Measurements from ENCODE around the gene BMPER.

The BMPER gene

DNA sequence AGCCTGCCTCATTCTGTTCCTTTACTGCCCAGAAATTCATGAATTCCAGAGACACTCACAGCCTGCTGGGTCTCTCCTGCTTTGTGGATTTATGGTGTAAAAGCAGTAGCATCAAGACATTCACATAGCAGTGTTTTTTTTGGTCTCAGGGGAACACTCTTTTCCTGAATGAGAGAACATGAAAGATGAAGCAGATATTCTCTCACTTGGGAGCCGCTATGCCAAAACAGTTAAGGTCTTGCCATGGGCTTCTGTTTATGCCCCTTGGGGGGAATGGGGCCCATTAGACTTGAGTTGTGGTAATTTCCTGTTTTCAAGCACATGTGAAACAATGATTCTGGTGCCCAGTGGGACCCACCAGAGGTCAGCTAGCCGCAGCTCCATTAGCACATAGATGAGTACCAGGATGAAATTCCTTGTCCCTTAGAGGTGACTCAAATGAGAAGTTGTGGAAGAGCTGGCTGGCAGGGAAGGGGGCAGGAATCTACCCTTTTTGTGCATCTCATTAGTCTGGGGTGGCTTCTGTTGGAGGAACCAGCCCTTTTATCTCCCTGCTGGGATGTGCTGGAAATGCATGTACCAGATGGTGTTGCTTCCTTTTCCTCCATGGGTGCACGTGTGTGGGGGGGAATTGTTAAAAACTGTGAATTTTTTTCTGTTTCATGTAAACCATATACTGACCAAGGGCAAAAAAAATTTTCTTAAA, 13.3 kb downstream of the BMPER start:
- TF ChIP-seq, protein P1, sequence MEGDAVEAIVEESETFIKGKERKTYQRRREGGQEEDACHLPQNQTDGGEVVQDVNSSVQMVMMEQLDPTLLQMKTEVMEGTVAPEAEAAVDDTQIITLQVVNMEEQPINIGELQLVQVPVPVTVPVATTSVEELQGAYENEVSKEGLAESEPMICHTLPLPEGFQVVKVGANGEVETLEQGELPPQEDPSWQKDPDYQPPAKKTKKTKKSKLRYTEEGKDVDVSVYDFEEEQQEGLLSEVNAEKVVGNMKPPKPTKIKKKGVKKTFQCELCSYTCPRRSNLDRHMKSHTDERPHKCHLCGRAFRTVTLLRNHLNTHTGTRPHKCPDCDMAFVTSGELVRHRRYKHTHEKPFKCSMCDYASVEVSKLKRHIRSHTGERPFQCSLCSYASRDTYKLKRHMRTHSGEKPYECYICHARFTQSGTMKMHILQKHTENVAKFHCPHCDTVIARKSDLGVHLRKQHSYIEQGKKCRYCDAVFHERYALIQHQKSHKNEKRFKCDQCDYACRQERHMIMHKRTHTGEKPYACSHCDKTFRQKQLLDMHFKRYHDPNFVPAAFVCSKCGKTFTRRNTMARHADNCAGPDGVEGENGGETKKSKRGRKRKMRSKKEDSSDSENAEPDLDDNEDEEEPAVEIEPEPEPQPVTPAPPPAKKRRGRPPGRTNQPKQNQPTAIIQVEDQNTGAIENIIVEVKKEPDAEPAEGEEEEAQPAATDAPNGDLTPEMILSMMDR (IDR thresholded peaks at IDR 0.05; ENCODE audit: low read depth, low read length, missing control alignments), result no peak
- in situ Hi-C loops (cut with HindIII; ENCODE audit: low sequenced_read_pairs), result no loop called here
- no peak overlapping the region for H3K4me3 ChIP-seq (ENCODE audit: low read depth, low read length)
- no peak for DNase-seq (ENCODE audit: low read depth)

DNA sequence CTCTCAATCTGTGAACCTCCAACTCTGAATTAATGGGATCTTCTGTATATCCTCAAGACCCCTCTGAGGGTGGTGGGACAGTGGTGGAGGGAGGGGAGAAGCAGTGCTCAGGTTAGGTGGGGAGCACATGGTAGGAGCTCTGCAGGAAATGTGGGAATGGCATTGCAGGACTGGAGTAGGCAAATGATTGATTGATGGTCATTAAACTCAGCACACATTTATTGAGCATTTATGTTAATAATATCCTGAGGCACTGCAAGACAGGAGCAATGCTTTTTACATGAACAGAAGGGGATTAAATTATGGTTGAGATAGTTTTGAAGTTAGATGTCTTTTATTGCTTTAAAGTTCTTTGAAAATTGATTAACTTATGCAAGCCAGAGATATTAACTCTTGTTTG, 14.1 kb downstream of the BMPER start:
- in situ Hi-C loops (cut with HindIII; ENCODE audit: low sequenced_read_pairs), result no loop called here
- no peak overlapping the region for H3K4me3 ChIP-seq (ENCODE audit: low read depth, low read length)
- no peak for DNase-seq (ENCODE audit: low read depth)
- TF ChIP-seq, protein P1 (IDR thresholded peaks at IDR 0.05; ENCODE audit: low read depth, low read length, missing control alignments), result no peak

DNA sequence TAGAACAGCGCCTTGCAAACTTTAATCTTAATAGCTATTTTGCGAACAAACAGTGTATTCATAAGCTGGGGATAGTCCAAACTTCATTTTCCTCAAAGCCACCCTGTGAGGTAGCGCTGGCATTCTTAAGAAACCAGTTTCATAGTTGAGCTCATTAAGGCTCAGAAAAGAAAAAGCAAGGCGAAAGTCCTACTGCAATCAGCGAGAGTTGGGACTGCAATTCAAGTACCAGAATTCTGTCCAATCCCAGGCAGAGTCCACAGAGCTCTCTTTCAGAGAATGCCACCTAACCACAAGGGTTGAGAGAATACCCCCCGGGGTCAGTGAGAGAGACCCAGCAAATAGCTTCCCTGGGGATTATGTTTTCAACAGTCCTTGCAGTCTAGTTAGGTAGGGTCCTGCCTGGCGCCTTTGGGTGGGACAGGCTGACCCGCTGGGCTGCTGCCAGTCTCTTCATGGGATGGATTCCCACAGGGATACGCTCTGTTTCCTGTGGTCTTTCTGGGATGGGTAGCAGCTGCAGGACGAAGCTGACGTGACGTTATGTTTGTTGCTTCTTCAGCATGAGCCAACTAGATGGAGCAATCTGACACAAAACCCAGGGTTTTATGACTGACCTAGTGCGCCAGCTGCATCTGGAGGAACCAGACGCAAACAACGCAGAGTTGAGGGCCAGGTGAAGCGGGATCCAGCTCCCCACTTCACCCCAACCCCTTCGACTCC, 16.0 kb downstream of the BMPER start:
- DNase-seq (ENCODE audit: low read depth), result no peak
- H3K4me3 ChIP-seq (ENCODE audit: low read depth, low read length), result no peak overlapping the region
- in situ Hi-C loops (cut with HindIII; ENCODE audit: low sequenced_read_pairs), result no loop called here
- TF ChIP-seq, protein P1 (IDR thresholded peaks at IDR 0.05; ENCODE audit: low read depth, low read length, missing control alignments), result no peak

DNA sequence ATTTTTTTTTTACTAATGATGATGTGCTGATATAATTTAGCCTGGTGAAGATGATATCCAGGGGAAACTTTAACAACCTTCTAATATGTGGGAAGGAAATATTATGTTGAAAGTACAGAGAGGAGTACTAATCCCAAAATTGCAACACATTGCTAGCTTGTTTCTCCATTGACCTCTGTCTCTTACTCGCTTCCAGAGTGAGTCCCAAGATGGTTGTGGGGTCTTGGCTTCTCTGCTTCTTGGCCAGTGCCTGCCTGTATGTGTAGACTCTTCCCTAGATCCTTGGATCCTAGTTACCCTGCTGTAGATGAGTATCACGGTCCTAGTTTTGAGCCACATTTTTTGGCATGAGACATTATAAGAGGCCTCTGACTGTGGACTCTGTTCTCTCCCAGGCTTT, 17.5 kb downstream of the BMPER start:
- no peak overlapping the region for H3K4me3 ChIP-seq (ENCODE audit: low read depth, low read length)
- no peak for DNase-seq (ENCODE audit: low read depth)
- TF ChIP-seq, protein P1 (IDR thresholded peaks at IDR 0.05; ENCODE audit: low read depth, low read length, missing control alignments), result no peak
- in situ Hi-C loops (cut with HindIII; ENCODE audit: low sequenced_read_pairs), result no loop called here

DNA sequence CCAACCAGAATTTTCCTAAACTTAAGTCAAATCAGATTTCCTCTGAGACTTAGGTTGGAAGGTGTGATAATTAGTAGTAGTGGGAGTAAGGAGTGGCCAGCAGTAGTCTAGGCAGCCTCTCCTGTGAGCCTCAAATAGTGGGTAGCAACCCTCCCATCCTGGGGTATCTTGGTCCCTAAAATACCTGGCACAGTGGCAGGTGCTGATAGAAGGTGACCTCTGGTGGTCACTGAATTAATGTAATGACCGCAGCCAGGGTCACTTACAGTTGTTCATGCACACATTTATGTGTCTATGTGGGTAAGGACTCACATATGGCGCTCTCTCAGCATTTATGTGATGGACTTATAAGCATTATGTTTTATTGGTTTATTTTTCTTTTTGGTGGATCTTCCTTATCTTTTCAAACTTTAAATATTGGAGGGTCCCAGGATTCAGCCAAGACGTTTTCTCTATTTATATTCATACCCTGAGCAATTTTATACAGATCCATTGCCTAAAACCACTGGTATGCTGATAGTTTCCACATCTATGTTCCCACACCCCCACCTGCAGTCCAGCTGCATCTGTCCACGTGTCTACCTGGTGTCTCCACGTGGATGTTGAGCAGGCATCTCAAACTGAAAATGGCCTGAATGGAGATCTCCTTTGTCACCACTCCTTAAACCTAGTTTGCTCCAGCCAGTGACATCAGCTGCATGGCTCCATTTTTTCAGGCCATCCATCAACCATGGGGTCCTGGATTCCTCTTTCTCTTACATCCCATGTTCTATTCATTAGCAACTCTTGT, 18.3 kb downstream of the BMPER start:
- TF ChIP-seq, protein P1 (IDR thresholded peaks at IDR 0.05; ENCODE audit: low read depth, low read length, missing control alignments), result no peak
- H3K4me3 ChIP-seq (ENCODE audit: low read depth, low read length), result no peak overlapping the region
- in situ Hi-C loops (cut with HindIII; ENCODE audit: low sequenced_read_pairs), result no loop called here
- DNase-seq (ENCODE audit: low read depth), result no peak

DNA sequence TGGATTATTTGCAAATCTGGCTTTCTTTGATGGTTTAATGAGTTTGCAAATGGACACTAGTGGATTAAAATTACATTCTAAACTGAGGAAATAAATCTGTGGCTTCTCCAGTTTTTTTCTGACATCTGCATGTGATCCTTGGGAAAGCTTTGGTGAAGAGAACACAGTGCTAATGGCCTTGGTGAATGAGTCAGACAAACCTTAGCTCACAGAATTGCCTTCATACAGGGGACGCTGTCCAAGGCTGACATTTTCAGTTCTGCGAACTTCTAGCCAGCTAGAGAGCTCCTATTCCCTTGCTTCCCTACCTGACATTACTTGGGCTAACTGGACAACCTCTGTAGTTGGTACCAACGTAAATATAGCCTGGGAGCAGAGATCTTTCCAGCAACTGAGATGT, 21.2 kb downstream of the BMPER start:
- in situ Hi-C loops (cut with HindIII; ENCODE audit: low sequenced_read_pairs), result no loop called here
- no peak overlapping the region for H3K4me3 ChIP-seq (ENCODE audit: low read depth, low read length)
- TF ChIP-seq, protein P1 (IDR thresholded peaks at IDR 0.05; ENCODE audit: low read depth, low read length, missing control alignments), result no peak
- DNase-seq (ENCODE audit: low read depth), result no peak

Data from astrocyte of the cerebellum (primary cell).